KOPT-K1 (cell line): Measurements from ENCODE around the gene CTAGE4.
"Not testable (repeated sequence)": the region's sequence is repeated elsewhere in the genome, so short reads cannot be mapped to it uniquely, and the experiment has no call there.

Experiments used
- H3K27ac ChIP-seq: fragments of 200-600 bp; sonication (generic); 2 replicates; pipeline ENCODE4 v1.5.1; 2016; ENCODE audit warnings: antibody characterized with exemption, mild to moderate bottlenecking, low read depth, low read length; ENCODE audit not compliant: poor library complexity, severe bottlenecking
- H3K36me3 ChIP-seq: fragments of 200-600 bp; sonication (generic); 2 replicates; pipeline ENCODE4 v1.5.1; 2017; ENCODE audit warnings: antibody characterized with exemption, mild to moderate bottlenecking, low read length, moderate library complexity; ENCODE audit not compliant: insufficient read depth
- H3K9me3 ChIP-seq: fragments of 200-600 bp; sonication (generic); 2 replicates; pipeline ENCODE4 v1.5.1; 2017; ENCODE audit warnings: antibody characterized with exemption, low read length, mild to moderate bottlenecking; ENCODE audit not compliant: insufficient read depth, poor library complexity, severe bottlenecking

Gene CTAGE4

GRCh38 chr7:144193782-144194181, 10.5 kb downstream of the CTAGE4 start:
- H3K36me3 ChIP-seq, H3K9me3 ChIP-seq, H3K27ac ChIP-seq: not testable (repeated sequence)

- H3K9me3 ChIP-seq, H3K36me3 ChIP-seq: not testable (repeated sequence)
Measured at GRCh38 chr7:144194453-144194852, 11.2 kb downstream of the CTAGE4 start.

GRCh38 chr7:144195212-144195872, 12.1 kb downstream of the CTAGE4 start, which contains the start of gene ARHGEF35:
Gene ARHGEF35 (minus strand): TSS chr7:144195833. CDS start chr7:144188383, 7,450 bp downstream.
- not testable (repeated sequence) for H3K9me3 ChIP-seq, H3K27ac ChIP-seq, H3K36me3 ChIP-seq

More at GRCh38 chr7:144194453-144194852, 11.2 kb downstream of the CTAGE4 start:
- H3K27ac ChIP-seq, result not testable (repeated sequence)

- H3K27ac ChIP-seq, H3K36me3 ChIP-seq, H3K9me3 ChIP-seq: not testable (repeated sequence)
Measured at GRCh38 chr7:144198934-144199333, 15.7 kb downstream of the CTAGE4 start.

GRCh38 chr7:144201978-144202377, 18.7 kb downstream of the CTAGE4 start:
- not testable (repeated sequence) for H3K27ac ChIP-seq, H3K36me3 ChIP-seq, H3K9me3 ChIP-seq

- not testable (repeated sequence) for H3K9me3 ChIP-seq, H3K36me3 ChIP-seq, H3K27ac ChIP-seq
Measured at GRCh38 chr7:144203086-144203485, 19.8 kb downstream of the CTAGE4 start.

- H3K9me3 ChIP-seq, H3K27ac ChIP-seq, H3K36me3 ChIP-seq: not testable (repeated sequence)
Measured at GRCh38 chr7:144205306-144205705, 22.0 kb downstream of the CTAGE4 start.

GRCh38 chr7:144217200-144217599, 33.9 kb downstream of the CTAGE4 start:
- H3K9me3 ChIP-seq, H3K27ac ChIP-seq, H3K36me3 ChIP-seq: not testable (repeated sequence)

GRCh38 chr7:144218581-144218980, 35.3 kb downstream of the CTAGE4 start:
- H3K36me3 ChIP-seq, H3K9me3 ChIP-seq, H3K27ac ChIP-seq: not testable (repeated sequence)

- H3K36me3 ChIP-seq, H3K9me3 ChIP-seq, H3K27ac ChIP-seq: not testable (repeated sequence)
Measured at GRCh38 chr7:144219149-144219548, 35.9 kb downstream of the CTAGE4 start.

- H3K36me3 ChIP-seq, H3K27ac ChIP-seq, H3K9me3 ChIP-seq: not testable (repeated sequence)
Measured at GRCh38 chr7:144220531-144220930, 37.3 kb downstream of the CTAGE4 start.

GRCh38 chr7:144223675-144224074, 40.4 kb downstream of the CTAGE4 start:
- not testable (repeated sequence) for H3K27ac ChIP-seq, H3K36me3 ChIP-seq

GRCh38 chr7:144226866-144227265, 43.6 kb downstream of the CTAGE4 start:
- not testable (repeated sequence) for H3K9me3 ChIP-seq, H3K36me3 ChIP-seq, H3K27ac ChIP-seq

More at GRCh38 chr7:144223675-144224074, 40.4 kb downstream of the CTAGE4 start:
- H3K9me3 ChIP-seq, result not testable (repeated sequence)

- H3K27ac ChIP-seq, H3K36me3 ChIP-seq, H3K9me3 ChIP-seq: not testable (repeated sequence)
Measured at GRCh38 chr7:144228810-144229209, 45.5 kb downstream of the CTAGE4 start.

GRCh38 chr7:144231027-144231426, 47.8 kb downstream of the CTAGE4 start:
- not testable (repeated sequence) for H3K36me3 ChIP-seq, H3K9me3 ChIP-seq, H3K27ac ChIP-seq

GRCh38 chr7:144233039-144233438, 49.8 kb downstream of the CTAGE4 start:
- H3K9me3 ChIP-seq, H3K27ac ChIP-seq, H3K36me3 ChIP-seq: not testable (repeated sequence)
